HG03442 (cell line): ENCODE measurements around the gene ACOT11.

Source experiments
- ATAC-seq: cut with Tn5 transposase; IDR thresholded peaks from one replicate; pipeline ENCODE4 v1.9.1; 2021; ENCODE audit warnings: mild to moderate bottlenecking, moderate library complexity; ENCODE audit not compliant: unreplicated experiment

Gene ACOT11

GRCh38 chr1:54584575-54584974 lies 36.5 kb downstream of the ACOT11 start:
- ATAC-seq, result no peak

- no peak for ATAC-seq
Measured at GRCh38 chr1:54585181-54586066, 37.4 kb downstream of the ACOT11 start.

- no peak for ATAC-seq
Measured at GRCh38 chr1:54588377-54588776, 40.3 kb downstream of the ACOT11 start.

- no peak for ATAC-seq
Measured at GRCh38 chr1:54591127-54591756, 43.2 kb downstream of the ACOT11 start.

- no peak for ATAC-seq
Measured at GRCh38 chr1:54593571-54594160, 45.6 kb downstream of the ACOT11 start.

GRCh38 chr1:54594463-54594862 lies 46.4 kb downstream of the ACOT11 start:
- ATAC-seq, result no peak

GRCh38 chr1:54595956-54596498 lies 48.0 kb downstream of the ACOT11 start:
- ATAC-seq, result no peak

GRCh38 chr1:54596756-54597155 lies 48.7 kb downstream of the ACOT11 start:
- ATAC-seq, result no peak

- no peak for ATAC-seq
Measured at GRCh38 chr1:54597455-54598030, 49.5 kb downstream of the ACOT11 start.

- ATAC-seq, result no peak
Measured at GRCh38 chr1:54599211-54599823, 51.3 kb downstream of the ACOT11 start.

- ATAC-seq, result no peak
Measured at GRCh38 chr1:54600947-54601721, 53.1 kb downstream of the ACOT11 start.

GRCh38 chr1:54601730-54602129 lies 53.7 kb downstream of the ACOT11 start:
- ATAC-seq, result no peak

- no peak for ATAC-seq
Measured at GRCh38 chr1:54602554-54602953, 54.5 kb downstream of the ACOT11 start.

GRCh38 chr1:54603241-54603640 lies 55.2 kb downstream of the ACOT11 start:
- no peak for ATAC-seq

GRCh38 chr1:54604051-54604450 lies 56.0 kb downstream of the ACOT11 start:
- ATAC-seq, result no peak

GRCh38 chr1:54604572-54605370 lies 56.7 kb downstream of the ACOT11 start:
- ATAC-seq, result no peak

GRCh38 chr1:54606096-54606989 lies 58.3 kb downstream of the ACOT11 start:
- no peak for ATAC-seq

GRCh38 chr1:54606990-54607325 lies 58.9 kb downstream of the ACOT11 start:
- no peak for ATAC-seq
